ENCODE measurements around the gene RYR1.

RYR1 gene

DNA sequence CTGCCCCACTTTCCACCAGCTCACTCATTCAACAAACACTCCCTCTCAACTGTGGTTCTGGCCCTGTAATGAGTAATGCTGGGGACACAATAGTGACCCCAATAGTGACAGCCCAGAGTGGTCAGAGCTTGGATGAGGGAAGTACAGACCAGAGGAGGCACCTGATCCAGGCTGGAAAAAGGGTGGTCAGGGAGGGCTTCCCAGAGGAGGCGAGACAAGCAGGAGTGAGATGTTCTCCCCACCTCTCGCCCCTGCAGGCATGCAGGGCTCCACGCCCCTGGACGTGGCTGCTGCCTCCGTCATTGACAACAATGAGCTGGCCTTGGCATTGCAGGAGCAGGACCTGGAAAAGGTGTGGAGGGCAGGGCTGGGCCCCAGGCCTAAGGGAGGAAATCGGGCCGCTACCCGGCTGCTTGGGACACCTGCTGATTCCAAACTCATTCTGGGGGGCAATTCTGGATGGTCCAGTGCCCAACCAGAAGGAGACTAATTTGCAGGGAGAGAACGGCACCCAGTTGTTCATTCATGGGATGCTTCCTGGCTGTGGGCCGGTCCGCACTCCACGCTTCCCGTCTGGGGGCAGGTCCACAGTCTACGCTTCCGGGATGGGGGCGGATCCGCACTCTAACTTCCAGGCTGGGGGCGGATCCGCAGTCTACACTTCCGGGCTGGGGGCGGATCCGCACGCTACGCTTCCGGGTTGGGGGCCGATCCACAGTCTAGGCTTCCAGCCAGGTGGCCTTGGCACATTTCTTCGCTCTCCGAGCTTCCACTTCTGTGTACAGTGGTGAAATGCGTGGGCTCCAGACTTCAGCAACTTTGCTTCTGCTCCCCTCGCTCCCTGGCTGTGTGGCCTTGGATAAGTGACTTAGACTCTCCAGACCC, 63.4 kb downstream of the RYR1 start:
- H3K36me3 ChIP-seq = no peaks in the 10 kb centered on the region
- no peaks in the 10 kb centered on the region for H3K9me3 ChIP-seq
- peaks cover 3% of the 10 kb centered on the region for H3K27me3 ChIP-seq
- no peaks in the 10 kb centered on the region for H3K4me1 ChIP-seq (ENCODE audit: control insufficient read depth in 1 of 2, insufficient read depth in 1 of 2, low read depth in 1 of 2, low read length in 1 of 2)
- no peak overlapping the region for H3K27ac ChIP-seq
- no peak overlapping the region for H3K4me3 ChIP-seq (ENCODE audit: low read depth in 1 of 2, low read length in 1 of 2)
- TF ChIP-seq, protein P1, sequence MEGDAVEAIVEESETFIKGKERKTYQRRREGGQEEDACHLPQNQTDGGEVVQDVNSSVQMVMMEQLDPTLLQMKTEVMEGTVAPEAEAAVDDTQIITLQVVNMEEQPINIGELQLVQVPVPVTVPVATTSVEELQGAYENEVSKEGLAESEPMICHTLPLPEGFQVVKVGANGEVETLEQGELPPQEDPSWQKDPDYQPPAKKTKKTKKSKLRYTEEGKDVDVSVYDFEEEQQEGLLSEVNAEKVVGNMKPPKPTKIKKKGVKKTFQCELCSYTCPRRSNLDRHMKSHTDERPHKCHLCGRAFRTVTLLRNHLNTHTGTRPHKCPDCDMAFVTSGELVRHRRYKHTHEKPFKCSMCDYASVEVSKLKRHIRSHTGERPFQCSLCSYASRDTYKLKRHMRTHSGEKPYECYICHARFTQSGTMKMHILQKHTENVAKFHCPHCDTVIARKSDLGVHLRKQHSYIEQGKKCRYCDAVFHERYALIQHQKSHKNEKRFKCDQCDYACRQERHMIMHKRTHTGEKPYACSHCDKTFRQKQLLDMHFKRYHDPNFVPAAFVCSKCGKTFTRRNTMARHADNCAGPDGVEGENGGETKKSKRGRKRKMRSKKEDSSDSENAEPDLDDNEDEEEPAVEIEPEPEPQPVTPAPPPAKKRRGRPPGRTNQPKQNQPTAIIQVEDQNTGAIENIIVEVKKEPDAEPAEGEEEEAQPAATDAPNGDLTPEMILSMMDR (IDR thresholded peaks at IDR 0.05) = no peak

- TF ChIP-seq, protein P1 (IDR thresholded peaks at IDR 0.05) = no peak
- Histone ChIP-seq H3K4me3 (ENCODE audit: low read depth in 1 of 2, low read length in 1 of 2) (no peak overlapping the region), H3K4me1 (ENCODE audit: control insufficient read depth in 1 of 2, insufficient read depth in 1 of 2, low read depth in 1 of 2, low read length in 1 of 2) (no peaks in the 10 kb centered on the region), H3K36me3 (no peaks in the 10 kb centered on the region), H3K9me3 (no peaks in the 10 kb centered on the region), H3K27ac (no peak overlapping the region), H3K27me3 (no peaks in the 10 kb centered on the region)
Observed at GRCh38 chr19:38497907-38498306, 64.4 kb downstream of the RYR1 start.

- no peaks in the 10 kb centered on the region for H3K27me3 ChIP-seq
- H3K27ac ChIP-seq = no peak overlapping the region
- TF ChIP-seq, protein P1 (IDR thresholded peaks at IDR 0.05) = no peak
- no peaks in the 10 kb centered on the region for H3K36me3 ChIP-seq
- no peaks in the 10 kb centered on the region for H3K9me3 ChIP-seq
- H3K4me1 ChIP-seq (ENCODE audit: control insufficient read depth in 1 of 2, insufficient read depth in 1 of 2, low read depth in 1 of 2, low read length in 1 of 2) = no peaks in the 10 kb centered on the region
- H3K4me3 ChIP-seq (ENCODE audit: low read depth in 1 of 2, low read length in 1 of 2) = no peak overlapping the region
Observed at GRCh38 chr19:38499532-38499931, 66.0 kb downstream of the RYR1 start.

- Histone ChIP-seq H3K27ac (no peak overlapping the region), H3K9me3 (no peaks in the 10 kb centered on the region), H3K4me3 (ENCODE audit: low read depth in 1 of 2, low read length in 1 of 2) (no peak overlapping the region), H3K27me3 (no peaks in the 10 kb centered on the region), H3K36me3 (no peaks in the 10 kb centered on the region), H3K4me1 (ENCODE audit: control insufficient read depth in 1 of 2, insufficient read depth in 1 of 2, low read depth in 1 of 2, low read length in 1 of 2) (no peaks in the 10 kb centered on the region)
- TF ChIP-seq, protein P1 (IDR thresholded peaks at IDR 0.05) = no peak
Observed at GRCh38 chr19:38500450-38500849, 67.0 kb downstream of the RYR1 start.

DNA sequence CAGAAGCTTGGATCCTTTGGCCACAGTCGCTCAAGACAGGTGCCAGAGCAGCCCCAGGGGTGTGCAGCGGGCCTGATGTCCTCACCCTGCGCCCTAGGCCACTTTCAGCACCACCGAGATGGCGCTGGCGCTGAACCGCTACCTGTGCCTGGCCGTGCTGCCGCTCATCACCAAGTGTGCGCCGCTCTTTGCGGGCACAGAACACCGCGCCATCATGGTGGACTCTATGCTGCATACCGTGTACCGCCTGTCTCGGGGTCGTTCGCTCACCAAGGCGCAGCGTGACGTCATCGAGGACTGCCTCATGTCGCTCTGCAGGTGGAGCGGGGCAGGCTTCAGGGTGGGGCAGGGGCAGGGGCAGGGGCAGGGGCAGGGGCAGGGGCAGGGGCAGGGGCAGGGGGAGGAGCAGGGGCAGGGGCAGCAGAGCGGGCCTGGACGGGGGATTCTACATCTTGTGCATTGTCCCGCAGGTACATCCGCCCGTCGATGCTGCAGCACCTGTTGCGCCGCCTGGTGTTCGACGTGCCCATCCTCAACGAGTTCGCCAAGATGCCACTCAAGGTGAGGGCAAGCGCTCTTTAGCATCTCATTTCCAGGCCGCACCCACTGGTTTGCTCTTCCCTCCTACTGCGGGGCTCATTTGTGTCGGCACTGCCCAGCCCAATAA, 69.1 kb downstream of the RYR1 start:
- TF ChIP-seq, protein P1 (IDR thresholded peaks at IDR 0.05) = no peak
- Histone ChIP-seq H3K4me1 (ENCODE audit: control insufficient read depth in 1 of 2, insufficient read depth in 1 of 2, low read depth in 1 of 2, low read length in 1 of 2) (no peaks in the 10 kb centered on the region), H3K27me3 (no peaks in the 10 kb centered on the region)

More for the DNA sequence above, 69.1 kb downstream of the RYR1 start:
- Histone ChIP-seq H3K9me3 (no peaks in the 10 kb centered on the region), H3K27ac (no peak overlapping the region), H3K4me3 (ENCODE audit: low read depth in 1 of 2, low read length in 1 of 2) (no peak overlapping the region), H3K36me3 (no peaks in the 10 kb centered on the region)

Data from neutrophil (primary cell).